GM18868 (cell line): Measurements from ENCODE around the gene PEPD.

ENCODE experiments used
- ATAC-seq: cut with Tn5 transposase; IDR thresholded peaks from one replicate; pipeline ENCODE4 v1.9.1; 2021; ENCODE audit warnings: mild to moderate bottlenecking, moderate library complexity; ENCODE audit not compliant: unreplicated experiment

The PEPD gene

DNA sequence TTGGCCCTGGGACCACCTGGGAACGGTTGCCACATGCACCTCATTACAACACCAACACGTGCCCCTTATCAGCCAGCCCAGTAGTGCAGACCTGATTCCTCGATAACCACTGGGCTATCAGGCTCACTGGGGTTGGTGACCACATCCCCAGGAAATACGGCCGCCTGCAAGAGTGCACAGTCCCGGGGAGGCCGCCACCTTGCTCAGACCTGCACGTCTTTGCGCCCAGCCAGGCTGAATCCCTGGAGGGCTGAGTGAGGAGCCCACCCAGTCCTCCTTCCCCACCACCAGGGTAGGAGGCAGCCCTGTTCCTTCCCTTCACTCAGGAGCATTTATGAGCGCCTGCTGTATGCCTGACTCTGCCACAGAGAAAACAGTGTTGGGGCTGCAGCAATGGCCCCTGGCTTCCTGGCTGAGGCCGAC is 80.3 kb downstream of the PEPD start:
- ATAC-seq = no peak

DNA sequence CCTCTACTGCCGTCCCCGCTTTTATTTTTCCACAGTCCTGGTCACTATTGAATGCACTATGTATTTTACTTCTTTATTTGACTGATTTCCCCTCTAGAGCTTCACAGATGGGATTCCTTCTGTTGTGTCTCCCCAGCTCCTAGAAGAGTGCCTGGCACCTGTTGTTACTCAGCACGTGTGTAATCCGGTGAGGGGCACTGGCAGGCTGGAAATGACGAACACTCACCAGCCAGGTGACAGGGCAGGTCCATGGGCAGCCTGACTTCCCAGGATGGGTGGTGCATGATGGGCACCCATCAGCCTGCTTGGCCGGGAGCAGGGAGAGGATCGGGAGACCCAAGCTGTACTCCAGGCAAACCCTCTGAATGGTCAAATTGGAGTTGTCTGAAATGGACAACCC is 80.9 kb downstream of the PEPD start:
- no peak for ATAC-seq

- no peak for ATAC-seq
Measured at GRCh38 chr19:33440241-33440640, 81.3 kb downstream of the PEPD start.

DNA sequence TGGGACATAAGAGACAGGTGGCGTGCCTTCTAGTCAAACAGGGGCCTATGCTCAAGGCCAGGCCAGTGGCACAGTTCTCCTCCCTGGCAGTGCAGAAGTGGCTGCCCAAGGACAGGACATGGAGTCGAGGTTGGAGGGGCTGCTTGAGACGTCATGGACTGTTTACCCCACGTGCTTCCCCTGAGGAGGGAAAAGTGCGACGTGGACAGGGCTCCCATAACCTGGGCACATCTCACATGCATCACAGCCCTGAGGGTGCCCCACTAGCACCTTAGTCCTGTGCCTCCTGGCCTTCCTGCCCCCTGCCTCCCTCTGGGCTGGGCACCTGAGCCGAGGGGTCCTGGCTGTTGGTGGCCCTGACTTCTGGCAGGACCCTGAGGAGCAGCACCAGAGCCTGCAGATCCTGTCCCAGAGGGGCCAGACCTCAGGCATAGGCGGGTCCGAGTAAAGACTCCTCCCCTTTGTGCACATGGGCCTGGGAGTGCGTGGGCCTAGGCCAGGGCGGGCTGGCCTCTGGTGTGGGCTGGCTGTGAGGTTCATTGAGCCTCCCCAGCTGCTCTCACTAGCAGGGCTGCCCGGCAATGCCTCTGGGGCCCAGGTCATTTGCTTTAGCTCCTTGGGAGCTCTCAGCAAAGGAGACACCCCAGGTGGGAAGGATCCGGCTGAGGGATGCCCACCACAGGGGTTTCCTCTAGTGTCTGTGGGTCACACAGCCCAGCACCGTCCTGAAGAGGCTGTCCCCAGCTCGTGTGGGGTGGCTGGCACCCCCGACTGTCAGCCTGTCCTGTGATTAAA is 82.4 kb downstream of the PEPD start:
- no peak for ATAC-seq

- ATAC-seq = no peak
Measured at GRCh38 chr19:33437821-33438671, 83.5 kb downstream of the PEPD start.

DNA sequence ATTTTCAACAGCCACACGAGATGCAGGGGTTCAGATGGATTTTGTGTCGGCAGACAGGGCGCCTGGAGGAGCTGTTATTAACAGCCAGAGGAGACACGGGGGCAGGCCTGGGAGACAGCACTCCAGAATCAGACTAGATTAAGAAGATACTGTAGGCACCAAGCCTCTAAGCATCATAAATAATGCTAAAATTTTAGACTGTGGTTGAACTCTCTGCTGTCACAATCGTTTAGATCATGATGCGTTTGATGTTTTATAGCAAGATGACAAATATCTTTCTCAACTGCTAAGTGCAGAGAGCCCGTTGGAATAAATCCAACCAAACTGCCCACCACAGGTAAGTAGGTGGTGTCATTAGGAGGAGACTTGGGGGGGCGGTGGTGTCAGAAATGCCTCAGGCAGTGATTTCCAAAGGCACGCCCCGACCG is 84.2 kb downstream of the PEPD start:
- ATAC-seq = no peak

DNA sequence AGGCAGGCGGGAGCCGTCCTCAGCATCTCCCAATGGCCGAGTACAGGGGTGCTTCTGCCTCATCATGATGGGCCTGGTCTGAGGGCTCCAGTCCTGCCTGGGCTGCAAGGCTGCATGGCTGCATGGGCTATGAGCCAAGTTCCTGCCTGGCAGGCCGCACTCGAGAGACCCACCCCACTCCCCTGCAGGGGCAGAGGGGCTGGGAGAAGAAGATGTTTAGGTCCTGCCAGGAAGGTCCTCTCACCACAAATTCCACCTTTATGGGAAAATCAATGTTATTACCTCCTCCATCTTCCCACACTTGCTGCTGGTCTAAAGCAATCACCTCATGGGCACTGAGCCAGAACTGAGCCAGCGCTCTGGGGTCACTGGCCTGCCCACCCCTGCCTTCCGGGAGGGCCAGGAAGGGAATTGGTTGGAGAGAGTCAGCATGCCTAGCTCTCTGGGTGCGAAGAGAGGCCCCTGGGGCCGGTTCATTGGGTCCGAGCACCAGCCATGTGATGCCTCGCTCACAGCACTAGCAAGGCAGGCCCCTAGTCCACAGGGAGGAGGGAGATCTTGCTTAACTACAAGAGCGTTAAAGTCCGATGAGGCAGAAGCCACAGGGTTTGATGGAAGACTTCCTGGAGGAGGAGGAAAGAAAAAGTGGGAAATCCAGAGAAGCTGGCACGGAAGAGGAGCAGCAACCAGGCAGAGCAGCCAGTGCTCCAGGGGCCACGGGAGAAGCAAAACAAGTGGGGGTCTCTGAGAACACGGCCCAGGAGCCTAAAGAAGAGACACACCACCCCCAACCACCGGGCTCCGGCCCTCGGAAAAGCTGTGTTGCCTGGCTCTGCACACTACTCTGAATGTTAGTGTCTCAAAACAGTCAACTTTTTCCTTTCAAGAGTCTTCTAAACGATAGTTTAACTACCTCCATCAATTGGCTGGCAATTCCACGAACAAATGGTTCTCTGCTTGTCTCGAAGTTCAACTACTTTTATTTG is 84.9 kb downstream of the PEPD start:
- no peak for ATAC-seq

- no peak for ATAC-seq
Measured at GRCh38 chr19:33435706-33436359, 85.8 kb downstream of the PEPD start.

DNA sequence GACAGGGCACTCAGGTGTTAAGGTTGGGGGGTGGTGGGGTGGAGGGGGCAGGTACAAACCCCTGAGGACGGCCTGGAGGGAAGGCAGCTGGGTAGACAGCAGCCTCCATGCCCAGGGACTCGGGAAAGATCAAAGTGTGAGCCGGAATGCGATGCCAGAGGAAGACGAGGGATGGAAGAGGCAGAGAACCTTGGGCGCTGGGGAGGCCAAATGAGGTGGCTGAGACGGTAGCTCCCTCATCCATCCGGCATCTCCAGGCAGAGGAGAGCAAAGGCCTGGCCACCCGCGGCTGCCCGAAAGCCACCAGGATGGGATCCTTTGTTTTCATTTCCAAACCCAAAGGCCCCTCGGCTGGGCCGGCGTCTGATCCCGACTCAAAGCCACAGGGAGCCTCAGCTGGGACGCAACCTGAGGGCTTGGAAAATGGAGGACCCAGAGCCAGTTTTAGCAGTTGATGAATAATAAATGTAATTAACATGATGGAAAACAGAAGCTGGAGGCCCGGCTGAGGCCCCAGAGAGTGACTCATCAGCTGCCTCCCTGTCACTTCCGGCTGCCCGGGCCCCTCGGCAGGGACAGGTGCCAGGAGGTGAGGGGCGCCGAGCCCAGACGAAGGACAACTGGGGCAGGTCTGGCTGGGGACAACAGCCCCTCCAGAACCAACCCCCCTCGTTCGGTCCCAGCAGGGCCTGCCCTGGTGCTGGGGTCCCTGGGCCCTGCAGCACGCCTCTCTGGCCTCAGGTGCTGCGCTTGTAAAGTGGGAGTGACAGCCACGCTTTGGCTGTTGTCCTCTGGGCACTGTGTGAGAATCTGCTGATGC is 86.5 kb downstream of the PEPD start:
- ATAC-seq = no peak

DNA sequence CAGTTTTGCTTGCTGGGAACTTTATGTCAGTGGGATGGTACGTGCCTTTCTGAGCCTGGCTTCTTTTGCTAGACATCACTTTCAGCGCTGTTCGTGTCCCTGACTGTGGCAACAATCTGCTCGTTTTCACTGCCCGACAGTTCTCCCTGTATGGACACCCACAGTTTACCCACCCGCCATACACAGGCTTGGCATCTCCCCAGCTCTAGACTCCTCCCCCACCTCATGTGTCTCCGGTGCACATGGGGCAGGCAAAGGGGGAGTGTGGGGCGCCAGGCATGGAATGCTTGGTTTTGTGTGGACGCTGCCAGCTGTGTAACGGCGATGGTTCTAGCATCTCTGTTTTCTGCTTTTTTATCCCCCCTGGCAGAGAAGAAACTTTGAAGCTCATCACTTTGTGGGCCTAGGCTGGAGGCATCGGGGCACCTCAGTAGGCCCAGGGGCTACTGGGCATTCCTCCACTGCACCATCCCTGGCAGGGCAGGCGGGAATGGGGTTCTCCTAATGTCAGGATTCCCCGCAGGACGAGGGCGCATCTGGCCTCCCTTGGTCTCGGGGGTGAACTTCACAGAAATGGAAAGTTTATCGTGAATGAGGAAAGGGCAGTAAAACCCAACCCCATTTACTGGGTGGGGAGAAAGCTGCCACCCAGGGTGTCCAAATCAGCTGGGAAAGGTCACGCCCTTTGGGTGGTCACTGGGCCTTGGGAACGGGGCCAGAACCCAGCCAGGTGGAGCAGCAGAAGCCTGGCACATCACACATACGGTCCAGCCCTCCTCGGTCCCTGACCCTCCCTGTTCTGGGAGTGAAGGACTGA is 87.3 kb downstream of the PEPD start:
- no peak for ATAC-seq

- ATAC-seq = no peak
Measured at GRCh38 chr19:33432446-33433170, 89.0 kb downstream of the PEPD start.

GRCh38 chr19:33432015-33432414 is 89.6 kb downstream of the PEPD start:
- ATAC-seq = no peak

- ATAC-seq = no peak
Measured at GRCh38 chr19:33430674-33431277, 90.8 kb downstream of the PEPD start.

DNA sequence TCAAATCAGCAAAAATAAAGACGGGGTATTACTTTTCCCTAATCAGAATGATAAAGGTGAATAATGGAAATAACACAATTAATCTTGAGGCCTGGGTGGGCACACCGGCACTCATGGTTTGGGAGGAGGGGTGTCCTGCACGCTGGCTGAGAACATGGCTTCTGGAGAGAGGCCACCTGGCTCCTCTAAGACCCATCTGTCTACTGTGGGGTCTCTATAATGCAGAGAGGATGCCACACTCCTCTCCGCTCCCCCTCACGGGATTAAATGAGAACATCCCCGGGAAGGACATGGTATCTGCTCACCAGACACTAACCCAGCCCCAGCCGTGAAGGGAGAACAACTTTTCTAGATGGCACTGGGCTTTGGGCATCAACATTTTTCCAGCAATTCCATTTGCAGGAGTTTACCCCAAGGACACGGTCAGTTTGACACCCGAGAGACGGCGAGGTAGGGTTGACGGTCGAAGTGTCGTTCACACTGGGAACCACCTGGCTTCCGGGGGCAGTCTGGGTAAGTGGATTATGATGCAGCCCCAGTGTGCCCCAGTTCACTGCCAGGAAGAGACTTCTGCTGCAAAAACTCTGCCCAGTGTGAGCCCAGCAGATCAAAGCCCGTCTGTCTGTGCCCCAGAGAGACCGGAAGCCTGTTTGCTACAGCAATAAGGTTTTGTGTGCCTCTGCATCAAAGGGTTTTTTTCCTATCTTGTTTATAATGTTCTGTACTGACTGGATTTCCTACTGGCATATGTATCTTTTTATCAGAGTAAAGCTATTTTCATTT is 91.5 kb downstream of the PEPD start:
- ATAC-seq = no peak

DNA sequence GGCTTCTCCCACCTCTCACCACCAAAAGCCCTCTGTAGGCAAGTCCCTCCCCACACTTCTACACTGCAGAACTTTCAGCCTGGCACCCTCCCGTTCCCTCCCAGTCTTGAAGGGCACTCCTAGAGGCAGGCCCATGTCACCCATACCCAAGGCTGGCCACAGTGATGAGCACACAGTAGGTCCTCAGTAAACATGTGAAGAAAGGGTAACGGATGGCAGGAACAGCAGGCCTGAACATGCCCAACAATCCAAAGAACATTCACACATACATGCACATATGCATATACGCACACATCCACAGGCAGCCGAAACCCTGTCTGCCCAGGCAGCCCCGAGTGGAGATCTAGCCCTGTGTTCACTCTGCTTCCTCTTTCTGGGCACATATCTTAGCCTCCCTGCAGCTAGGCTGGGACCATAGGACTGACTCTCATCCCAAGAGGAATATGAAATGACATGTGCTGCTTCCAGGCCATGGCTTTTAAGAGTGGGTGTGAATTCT is 92.9 kb downstream of the PEPD start:
- no peak for ATAC-seq

GRCh38 chr19:33427801-33428626 is 93.6 kb downstream of the PEPD start:
- ATAC-seq = no peak
